K562 (cell line): ENCODE data around the gene JUNB. TPM values are rescaled to one million over a fixed set of nuclear protein-coding genes. Genes with fewer than 3 reads are reported as not detected.

Experiments
- BHLHE40 ChIP-seq: IDR thresholded peaks from 2 replicates; pipeline ENCODE4 v1.6.1; 2011; ENCODE audit warnings: low read length, improper control_type of control experiment
- CTBP1 ChIP-seq: fragments of 450-650 bp; IDR thresholded peaks from 2 replicates; pipeline ENCODE4 v1.6.1; 2016; ENCODE audit warnings: borderline replicate concordance
- DACH1 ChIP-seq: fragments of 450-650 bp; IDR thresholded peaks from 2 replicates; pipeline ENCODE4 v1.6.1; 2018; ENCODE audit not compliant: partially characterized antibody
- DPF2 ChIP-seq: fragments of 450-650 bp; IDR thresholded peaks from 2 replicates; pipeline ENCODE4 v1.6.1; 2016
- EWSR1 ChIP-seq: fragments of 450-650 bp; IDR thresholded peaks from 2 replicates; pipeline ENCODE4 v1.6.1; 2018; ENCODE audit warnings: borderline replicate concordance, mild to moderate bottlenecking, low read depth, moderate library complexity; ENCODE audit not compliant: partially characterized antibody
- FOXK2 ChIP-seq, 2 experiments: fragments of 450-650 bp; IDR thresholded peaks in 1 of 2; conservative IDR thresholded peaks in 1 of 2; 2 replicates each; pipeline ENCODE4 v1.6.1; 2016; ENCODE audit warnings: low read depth in 2 of 2, mild to moderate bottlenecking in 1 of 2
- KAT7 ChIP-seq: sonication (generic); formaldehyde crosslinking; IDR thresholded peaks from 2 replicates; pipeline ENCODE4 v1.8.0; 2022; ENCODE audit warnings: missing genetic modification reagents, mild to moderate bottlenecking, borderline replicate concordance
- MYC ChIP-seq, 2 experiments: fragments of 250-450 bp in 1 of 2; sonication (Bioruptor Pico) in 1 of 2; IDR thresholded peaks; 2 replicates each; pipeline versions ENCODE4 v1.5.1 to v1.6.1; 2012 to 2021; ENCODE audit warnings: low read depth in 2 of 2, borderline replicate concordance in 1 of 2, improper control_type of control experiment in 1 of 2, low read length in 1 of 2, mild to moderate bottlenecking in 1 of 2, moderate library complexity in 1 of 2
- NCOA6 ChIP-seq: fragments of 450-650 bp; IDR thresholded peaks from 2 replicates; pipeline ENCODE4 v1.6.1; 2017; ENCODE audit warnings: mild to moderate bottlenecking
- NEUROD1 ChIP-seq: fragments of 150-350 bp; IDR thresholded peaks from 2 replicates; pipeline ENCODE4 v1.6.1; 2014; ENCODE audit warnings: borderline replicate concordance, low read length, low read depth; ENCODE audit not compliant: partially characterized antibody
- NKRF ChIP-seq: fragments of 450-650 bp; IDR thresholded peaks from 2 replicates; pipeline ENCODE4 v1.6.1; 2016; ENCODE audit warnings: borderline replicate concordance
- POLR2H ChIP-seq: IDR thresholded peaks from 2 replicates; pipeline ENCODE4 v1.6.1; 2016; ENCODE audit warnings: missing genetic modification characterization, low read depth, mild to moderate bottlenecking, control low read depth, missing compliant biosample characterization, moderate library complexity
- RFX7 ChIP-seq: fragments of 250-450 bp; sonication (Bioruptor Pico); IDR thresholded peaks from 2 replicates; pipeline ENCODE4 v1.5.1; 2021; ENCODE audit warnings: mild to moderate bottlenecking
- SRSF3 ChIP-seq: fragments of 200-400 bp; formaldehyde crosslinking; IDR thresholded peaks from 2 replicates; pipeline ENCODE4 v1.6.1; 2016; ENCODE audit warnings: mild to moderate bottlenecking, low read length, moderate library complexity; ENCODE audit not compliant: insufficient read depth
- TEAD2 ChIP-seq: fragments of 450-650 bp; IDR thresholded peaks from 2 replicates; pipeline ENCODE4 v1.6.1; 2016; ENCODE audit warnings: missing genetic modification characterization, control low read depth, missing compliant biosample characterization
- ZBTB8A ChIP-seq: fragments of 450-650 bp; IDR thresholded peaks from 2 replicates; pipeline ENCODE4 v1.6.1; 2018; ENCODE audit warnings: mild to moderate bottlenecking, moderate library complexity; ENCODE audit not compliant: partially characterized antibody
- ZEB2 ChIP-seq: fragments of 450-650 bp; IDR thresholded peaks from 2 replicates; pipeline ENCODE4 v1.6.1; 2016
- ZNF384 ChIP-seq: IDR thresholded peaks from 2 replicates; pipeline ENCODE4 v1.6.1; 2012; ENCODE audit warnings: low read depth, low read length, improper control_type of control experiment
- polyA plus RNA-seq, 8 experiments: library from polyadenylated mRNA; depleted of rRNA in 4 of 8; stranded (reverse) in 5 of 8; unstranded in 3 of 8; fragments of >200 nt; fragmentation: Nextera tagmentation in 2 of 8; fragmentation: Illumina TruSeq in 1 of 8; extraction: Ambion mirVana in 2 of 8; extraction: Trizol in 1 of 8; gene quantifications; 2 replicates each; pipeline versions ENCODE4 v1.2.1 to v1.2.3, GENCODE V29; 2011 to 2014; ENCODE audit warnings: inconsistent platforms in 1 of 8, missing spikeins in 1 of 8
- total RNA-seq, 7 experiments: library from RNA; depleted of rRNA in 6 of 7; stranded (reverse); fragments of >200 nt in 6 of 7; fragmentation: Illumina TruSeq in 2 of 7; extraction: Trizol in 2 of 7; gene quantifications; 2 replicates each; pipeline versions ENCODE4 v1.2.1 to v1.2.3, GENCODE V29; 2011 to 2021; ENCODE audit warnings: low replicate concordance in 1 of 7
- TF ChIP-seq, protein P1 (sequence below), 2 experiments: fragments of 200-800 bp in 1 of 2; sonication (Bioruptor generic) in 1 of 2; sonication (generic) in 1 of 2; formaldehyde crosslinking in 1 of 2; IDR thresholded peaks in 1 of 2; conservative IDR thresholded peaks in 1 of 2; 2 replicates each; pipeline versions ENCODE4 v1.5.0 to v1.6.1; 2016 to 2020; ENCODE audit warnings: missing compliant biosample characterization in 1 of 2, missing genetic modification characterization in 1 of 2, missing genetic modification reagents in 1 of 2
- TF ChIP-seq, protein P2 (sequence below): sonication (generic); formaldehyde crosslinking; IDR thresholded peaks from 2 replicates; pipeline ENCODE4 v1.9.0; 2022; ENCODE audit warnings: mild to moderate bottlenecking, missing genetic modification reagents

JUNB gene
- total and polyA plus RNA-seq, 9 of the 15 experiments (the other 6 are each of a cell fraction or from before 2014, with no cell fraction given), result 0.23 to 88.1 (median 13.1) TPM

DNA sequence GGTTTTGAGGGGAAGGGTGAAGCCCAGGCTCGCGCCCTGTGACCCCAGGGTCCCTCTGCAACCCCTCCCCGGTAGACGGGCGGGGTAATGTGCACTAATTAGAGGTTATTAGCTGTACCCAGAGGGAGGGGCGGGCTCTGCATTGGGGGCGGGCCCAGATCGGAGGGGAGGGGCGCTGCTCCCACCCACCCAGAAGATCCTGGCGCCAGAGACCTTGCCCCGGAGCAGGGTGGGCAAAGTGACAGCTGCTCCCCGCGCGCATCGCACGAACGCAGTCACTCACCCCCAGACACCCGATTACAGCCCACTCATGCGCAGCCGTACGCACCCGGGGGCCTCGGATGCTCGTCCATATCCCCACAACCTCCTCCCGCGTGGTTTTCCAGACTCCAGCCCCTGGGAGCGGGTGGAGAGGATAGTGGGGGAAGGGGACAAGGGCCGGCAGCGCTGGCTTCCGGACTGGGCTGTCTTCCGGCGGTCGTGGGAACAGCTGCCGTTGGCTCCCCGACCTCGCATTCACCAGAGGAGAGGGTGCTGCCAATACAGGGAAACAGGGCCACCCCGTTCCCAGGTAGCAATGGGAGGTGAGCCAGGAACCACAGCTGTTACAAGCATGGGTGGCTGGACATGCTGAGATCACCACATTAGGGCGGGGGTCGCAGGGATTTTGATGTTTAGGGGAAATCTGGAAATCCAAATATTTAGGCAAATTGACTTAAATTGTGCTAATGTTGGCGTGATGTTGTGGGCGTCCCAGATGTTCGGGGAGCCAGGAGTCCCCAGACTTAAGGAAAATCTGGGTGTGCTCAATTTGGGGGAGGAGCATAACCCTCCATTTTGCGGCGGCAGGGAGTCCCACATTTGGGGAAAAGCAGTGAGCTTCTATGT lies 13.0 kb upstream of the JUNB start (continued):
- TF ChIP-seq ZNF384 (no peak), NEUROD1 (peak; percentile 12), KAT7 (CRISPR knock-in tag) (no peak), EWSR1 (no peak), SRSF3 (no peak), MYC (IDR thresholded peaks at IDR 0.05; ENCODE audit: low read depth, low read length) (peak; percentile 20), MYC (CRISPR knock-in tag; IDR thresholded peaks at IDR 0.05; ENCODE audit: borderline replicate concordance, low read depth) (no peak), DPF2 (no peak), CTBP1 (0 out of 2 replicates have a peak, but pooled peaks have one; percentile 10), NCOA6 (no peak), NKRF (0 out of 2 replicates have a peak, but pooled peaks have one; percentile 37), FOXK2 (conservative IDR thresholded peaks at IDR 0.05 in 1 of 2, IDR thresholded peaks at IDR 0.05 in 1 of 2; ENCODE audit: low read depth in 2 of 2) (0 out of 4 replicates have a peak, but pooled peaks of 1 of the 2 experiments have one; percentile 12), TEAD2 (tag) (no peak), ZBTB8A (no peak), DACH1 (peak; percentile 6), ZEB2 (no peak), POLR2H (tag) (no peak), BHLHE40 (no peak), RFX7 (CRISPR knock-in tag) (no peak)
- TF ChIP-seq, protein P1, sequence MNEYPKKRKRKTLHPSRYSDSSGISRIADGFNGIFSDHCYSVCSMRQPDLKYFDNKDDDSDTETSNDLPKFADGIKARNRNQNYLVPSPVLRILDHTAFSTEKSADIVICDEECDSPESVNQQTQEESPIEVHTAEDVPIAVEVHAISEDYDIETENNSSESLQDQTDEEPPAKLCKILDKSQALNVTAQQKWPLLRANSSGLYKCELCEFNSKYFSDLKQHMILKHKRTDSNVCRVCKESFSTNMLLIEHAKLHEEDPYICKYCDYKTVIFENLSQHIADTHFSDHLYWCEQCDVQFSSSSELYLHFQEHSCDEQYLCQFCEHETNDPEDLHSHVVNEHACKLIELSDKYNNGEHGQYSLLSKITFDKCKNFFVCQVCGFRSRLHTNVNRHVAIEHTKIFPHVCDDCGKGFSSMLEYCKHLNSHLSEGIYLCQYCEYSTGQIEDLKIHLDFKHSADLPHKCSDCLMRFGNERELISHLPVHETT (CRISPR knock-in tag; conservative IDR thresholded peaks at IDR 0.05 in 1 of 2, IDR thresholded peaks at IDR 0.05 in 1 of 2), result no peak
- TF ChIP-seq, protein P2, sequence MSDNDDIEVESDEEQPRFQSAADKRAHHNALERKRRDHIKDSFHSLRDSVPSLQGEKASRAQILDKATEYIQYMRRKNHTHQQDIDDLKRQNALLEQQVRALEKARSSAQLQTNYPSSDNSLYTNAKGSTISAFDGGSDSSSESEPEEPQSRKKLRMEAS (CRISPR knock-in tag), result no peak
